CMK (cell line): ENCODE results near the gene ZNF2.
"Not testable (repeated sequence)": the region's sequence is repeated elsewhere in the genome, so short reads cannot be mapped to it uniquely, and the experiment has no call there.

Source experiments
- DNase-seq: peaks from one replicate; pipeline ENCODE4 v3.0.0-alpha.2; 2010; ENCODE audit warnings: low read depth

The ZNF2 gene

DNA sequence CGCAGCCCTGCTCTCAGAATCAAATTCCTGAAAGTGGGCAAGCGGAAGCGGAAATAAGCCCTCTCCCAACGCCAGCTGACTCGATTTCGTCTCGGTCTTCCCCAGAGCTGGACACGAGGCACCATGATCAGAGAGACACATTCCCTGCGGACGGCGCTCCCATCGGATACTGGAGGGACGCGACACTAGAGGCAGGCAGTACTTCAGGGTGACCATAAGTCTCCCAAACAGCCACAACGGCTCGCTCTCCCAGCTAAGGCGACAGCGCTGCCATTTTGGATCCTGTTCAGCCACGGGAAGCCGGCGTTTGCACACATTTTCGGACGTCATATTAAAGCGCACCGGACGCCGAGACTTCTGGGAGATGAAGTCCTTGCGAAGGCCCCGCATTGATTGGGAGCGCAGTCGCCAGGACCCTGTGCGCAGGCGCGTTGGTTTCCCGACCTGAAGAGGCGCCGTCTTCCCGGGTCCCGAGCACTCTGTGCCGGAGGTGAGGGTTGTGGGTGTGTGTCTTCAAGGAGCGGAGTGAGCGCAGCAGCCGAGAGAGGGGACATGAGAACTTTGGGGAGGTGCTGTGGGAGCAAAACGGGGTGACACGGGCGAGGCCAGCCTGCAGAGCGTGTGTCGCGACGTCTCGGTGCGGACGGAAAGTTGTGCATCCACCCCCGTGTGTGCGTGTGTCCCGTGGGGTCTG lies at the start of gene ZNF2:
Gene ZNF2, plus strand, starts transcription at position 439 of the 694 bp plus-strand sequence. CDS start 10,418 bp downstream, outside the sequence.
- peak; percentile 90 for DNase-seq

DNA sequence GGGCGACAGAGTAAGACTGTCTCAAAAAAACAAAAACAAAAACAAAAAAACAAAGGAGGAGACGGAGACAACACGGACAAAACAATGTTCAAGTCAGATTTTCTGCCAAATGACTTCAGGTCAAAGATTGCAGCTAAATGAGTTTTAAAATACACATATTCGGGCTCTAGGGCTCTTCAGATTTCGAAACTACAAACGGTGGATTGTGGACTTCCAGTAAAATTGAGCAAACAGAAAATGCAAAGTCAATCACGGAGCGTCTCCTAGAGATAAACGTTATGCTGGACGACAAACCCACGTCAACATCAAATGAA lies 44.6 kb upstream of the ZNF2 start:
- DNase-seq: no peak

DNA sequence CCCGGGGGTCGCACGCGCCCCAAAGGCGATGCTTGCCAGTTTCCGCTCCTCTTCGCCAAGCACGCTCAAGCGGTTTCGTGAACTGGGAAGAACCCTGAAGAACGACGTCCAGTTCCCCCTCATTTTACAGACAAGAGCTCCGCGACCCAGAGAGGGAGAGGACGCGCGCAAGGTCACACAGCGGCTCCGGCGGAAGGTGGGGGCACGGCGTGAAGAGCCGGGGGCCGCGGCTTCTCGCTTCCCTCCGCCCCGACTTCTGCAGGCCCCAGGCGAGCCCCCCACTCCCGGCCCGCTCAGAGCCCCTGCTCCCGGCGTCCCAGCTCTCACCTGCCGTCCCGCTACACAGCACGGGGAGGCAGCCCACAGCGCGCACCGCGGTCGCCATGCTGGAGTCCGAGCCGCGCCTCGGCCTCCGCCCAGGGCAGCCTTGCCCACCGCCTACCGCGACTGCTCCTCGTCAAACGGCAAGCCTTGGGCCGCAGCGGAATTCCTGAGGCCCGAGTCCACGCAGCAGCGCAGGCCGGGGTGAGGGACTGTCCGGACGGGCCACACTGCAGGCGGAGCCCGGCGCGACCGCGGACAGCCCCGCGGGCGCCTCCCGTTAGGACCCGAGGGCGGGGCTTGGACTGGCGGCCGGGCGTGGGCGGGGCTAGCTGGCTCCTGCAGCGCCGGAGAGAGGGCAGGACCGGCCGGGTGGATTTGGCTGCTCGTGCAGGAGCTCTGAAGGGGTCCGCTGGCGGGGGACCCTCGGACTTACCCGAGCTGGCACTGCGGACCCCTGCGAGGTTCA lies 44.0 kb upstream of the ZNF2 start, which contains the start of gene MRPS5:
Gene MRPS5, minus strand, starts transcription at position 402 of the 790 bp plus-strand sequence. Its CDS starts 17 bp downstream, at position 385.
- DNase-seq: peak; percentile 46

DNA sequence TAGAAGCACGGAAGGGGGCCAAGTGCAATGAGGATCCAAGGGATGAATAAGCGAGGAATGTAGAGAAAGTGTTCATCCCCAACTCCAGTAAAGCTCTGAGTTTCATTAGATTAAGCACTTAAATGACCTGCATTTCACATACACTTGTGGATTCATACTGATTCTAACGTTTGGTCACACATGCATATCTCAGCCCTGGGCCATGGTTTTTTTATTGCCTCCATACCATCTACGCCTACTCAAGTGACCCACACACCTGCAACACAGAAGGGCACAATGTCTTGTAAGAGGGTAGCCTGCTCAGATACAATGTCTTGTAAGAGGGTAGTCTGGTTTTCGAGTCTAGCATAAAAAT lies 43.4 kb upstream of the ZNF2 start:
- no peak for DNase-seq

DNA sequence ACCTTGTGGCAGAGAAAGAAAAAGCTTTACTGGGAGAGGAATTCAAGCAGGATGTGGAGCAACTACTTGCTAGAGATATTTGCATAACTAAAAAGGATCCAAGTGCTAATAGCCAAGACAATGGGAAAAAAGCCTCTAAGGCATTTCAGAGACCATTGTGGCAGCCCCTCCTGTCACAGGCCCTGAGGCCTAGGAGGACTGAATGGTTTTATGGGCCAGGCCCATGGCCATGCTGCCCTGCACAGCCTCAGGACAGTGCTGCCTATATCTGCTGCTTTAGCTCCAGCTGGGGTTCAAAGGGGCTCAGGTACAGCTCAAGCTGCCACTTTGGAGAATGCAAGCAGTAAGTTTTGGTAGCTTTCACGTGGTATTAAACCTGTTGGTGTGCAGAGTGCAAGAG lies 26.9 kb upstream of the ZNF2 start:
- no peak for DNase-seq

DNA sequence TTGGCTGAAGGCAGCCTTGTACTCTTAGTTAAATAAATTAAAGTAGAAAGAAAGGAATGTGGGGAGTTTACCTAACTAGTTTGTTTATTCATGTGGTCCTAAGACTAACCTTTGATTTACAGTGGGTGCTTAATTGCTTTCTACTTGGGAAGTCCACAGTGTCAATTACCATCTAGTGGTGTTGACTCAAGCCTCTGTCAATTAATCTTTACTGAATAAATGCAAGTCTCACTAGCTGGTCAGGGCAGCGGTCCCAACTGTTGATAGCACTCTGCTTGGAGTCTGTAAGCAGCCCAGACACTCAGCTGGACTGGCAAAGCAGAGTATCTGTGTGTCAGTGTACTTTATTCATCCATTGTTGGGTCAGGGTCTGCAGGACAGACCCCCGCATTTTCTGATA lies 21.8 kb upstream of the ZNF2 start:
- DNase-seq: no peak

DNA sequence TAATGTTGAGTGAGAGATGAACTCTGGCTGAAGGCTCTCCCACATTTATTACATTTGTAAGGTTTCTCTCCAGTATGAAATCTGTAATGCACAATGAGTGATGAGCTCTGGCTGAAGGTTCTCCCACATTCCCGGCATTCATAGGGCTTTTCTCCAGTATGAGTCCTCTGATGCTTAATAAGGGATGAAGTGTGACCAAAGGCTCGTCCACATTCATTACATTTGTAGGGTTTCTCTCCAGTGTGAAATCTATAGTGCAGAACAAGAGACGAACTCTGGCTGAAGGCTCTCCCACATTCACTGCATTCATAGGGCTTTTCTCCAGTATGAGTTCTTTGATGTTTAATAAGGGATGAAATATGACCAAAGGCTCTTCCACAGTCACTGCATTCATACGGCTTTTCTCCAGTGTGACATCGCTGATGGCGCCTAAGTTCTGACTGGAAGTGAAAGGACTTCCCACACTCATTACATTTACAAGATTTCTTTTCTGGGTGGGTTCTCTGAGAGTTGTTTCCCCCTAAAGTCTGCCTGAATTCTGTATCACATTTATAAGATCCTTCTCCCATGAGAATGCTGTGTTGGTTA lies 16.1 kb upstream of the ZNF2 start:
- no peak for DNase-seq

DNA sequence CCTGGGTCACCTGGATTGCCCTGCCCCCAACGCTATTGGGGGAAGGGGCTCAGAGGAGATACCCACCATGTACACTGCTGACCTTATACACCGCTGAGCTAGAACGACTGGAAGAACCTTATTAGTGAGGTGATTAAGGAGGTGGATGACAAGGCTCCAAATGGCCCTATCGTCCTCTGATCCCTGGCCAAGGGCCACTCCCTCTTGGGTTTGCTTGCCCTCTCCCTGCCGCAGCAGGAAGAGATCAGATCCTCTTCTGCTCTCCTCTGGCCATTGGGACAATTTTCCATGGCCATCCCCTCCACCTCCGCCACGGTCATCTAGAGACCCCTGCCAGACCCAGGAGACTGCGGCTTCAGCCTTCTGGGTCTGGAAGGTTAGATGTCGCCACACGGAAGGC lies 7.2 kb upstream of the ZNF2 start:
- no peak for DNase-seq

DNA sequence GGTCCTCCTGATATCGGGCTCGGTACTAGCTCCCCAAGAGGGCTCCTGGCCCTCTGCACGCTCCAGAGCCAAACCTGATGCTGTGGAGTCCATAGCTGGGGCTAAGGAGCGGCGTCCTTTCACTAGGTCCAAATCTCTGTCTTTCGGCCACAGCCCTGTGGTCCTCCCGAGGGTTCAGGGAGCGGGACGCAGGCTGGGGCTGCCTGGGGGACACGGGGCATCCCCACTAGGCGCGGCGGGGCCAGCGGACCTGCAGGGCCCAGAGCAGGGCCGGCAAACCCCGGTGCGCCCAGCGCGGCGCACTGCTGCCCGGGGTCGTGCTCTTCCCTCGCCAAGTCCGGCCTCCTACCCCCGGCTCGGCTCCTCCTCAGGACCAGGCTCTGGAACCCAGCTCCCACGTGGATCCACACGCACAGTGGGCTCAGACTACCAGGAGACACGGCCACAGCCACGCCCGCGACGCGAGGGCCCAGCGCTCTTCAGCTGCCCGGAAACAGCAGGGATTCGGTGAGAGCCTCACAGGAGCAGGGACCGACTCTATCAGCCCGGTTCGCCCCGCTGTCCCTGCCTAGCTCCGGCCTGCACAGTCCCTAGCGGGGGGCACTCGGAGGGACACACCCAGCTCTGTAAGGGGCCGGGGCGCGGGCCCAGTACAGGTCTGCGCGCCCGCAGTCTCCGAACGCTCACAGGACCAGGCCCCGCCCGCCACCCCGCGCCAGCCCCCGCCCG lies 6.6 kb upstream of the ZNF2 start:
- DNase-seq: no peak

DNA sequence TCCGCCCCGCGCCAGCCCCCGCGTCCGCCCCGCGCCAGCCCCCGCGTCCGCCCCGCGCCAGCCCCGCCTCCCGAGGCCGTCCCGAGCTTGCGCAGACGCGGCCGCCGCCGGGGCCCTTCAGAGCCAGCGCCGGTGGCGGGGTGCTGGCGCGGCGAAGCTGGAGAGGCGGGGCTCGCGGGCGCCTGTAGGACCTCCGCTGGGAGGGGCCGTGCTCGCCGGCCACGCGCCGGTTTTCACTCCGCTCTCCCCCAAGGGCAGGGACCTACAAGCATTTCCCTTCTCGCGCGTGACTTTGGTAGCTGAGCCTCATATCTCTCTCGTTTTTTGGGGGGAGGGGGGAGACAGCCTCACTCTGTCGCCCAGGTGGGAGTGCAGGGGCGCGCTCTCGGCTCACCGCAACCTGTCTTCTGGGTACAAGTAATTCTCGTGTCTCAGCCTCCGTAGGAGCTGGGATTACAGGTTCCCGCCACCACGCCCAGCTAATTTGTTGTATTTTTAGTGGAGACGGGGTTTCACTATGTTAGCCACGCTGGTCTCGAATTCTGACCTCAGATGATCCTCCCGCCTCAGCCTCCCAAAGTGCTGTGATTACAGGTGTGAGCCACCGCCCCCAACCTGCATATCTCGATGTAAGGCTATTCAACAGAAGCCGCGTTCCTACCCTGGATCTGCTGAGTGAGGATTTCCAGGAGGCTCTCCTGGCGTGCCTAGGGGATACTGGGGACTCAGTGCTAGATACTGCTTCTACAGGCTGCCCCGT lies 5.7 kb upstream of the ZNF2 start, which contains the start of gene ZNF514:
Gene ZNF514, minus strand, starts transcription at position 159 of the 760 bp plus-strand sequence. CDS start 6,595 bp downstream, outside the sequence.
- peak; percentile 33 for DNase-seq

DNA sequence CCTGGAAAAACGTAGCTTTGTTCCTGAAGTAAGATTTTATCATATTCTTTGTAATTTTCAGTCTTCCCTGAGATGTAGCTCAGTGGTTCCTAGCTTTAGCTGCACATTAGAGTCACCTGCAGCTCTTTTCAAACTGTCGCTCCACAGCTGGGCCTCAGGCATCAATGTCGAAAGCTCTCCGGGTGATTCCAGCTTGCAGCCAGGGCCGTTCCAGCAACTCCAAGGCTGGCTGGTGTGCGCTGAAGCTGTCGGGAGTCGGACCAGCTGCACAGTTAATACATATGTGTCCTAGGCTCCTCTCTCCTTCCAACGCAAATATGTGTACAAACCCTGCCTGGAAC lies 609 bp upstream of the ZNF2 start:
- no peak for DNase-seq

DNA sequence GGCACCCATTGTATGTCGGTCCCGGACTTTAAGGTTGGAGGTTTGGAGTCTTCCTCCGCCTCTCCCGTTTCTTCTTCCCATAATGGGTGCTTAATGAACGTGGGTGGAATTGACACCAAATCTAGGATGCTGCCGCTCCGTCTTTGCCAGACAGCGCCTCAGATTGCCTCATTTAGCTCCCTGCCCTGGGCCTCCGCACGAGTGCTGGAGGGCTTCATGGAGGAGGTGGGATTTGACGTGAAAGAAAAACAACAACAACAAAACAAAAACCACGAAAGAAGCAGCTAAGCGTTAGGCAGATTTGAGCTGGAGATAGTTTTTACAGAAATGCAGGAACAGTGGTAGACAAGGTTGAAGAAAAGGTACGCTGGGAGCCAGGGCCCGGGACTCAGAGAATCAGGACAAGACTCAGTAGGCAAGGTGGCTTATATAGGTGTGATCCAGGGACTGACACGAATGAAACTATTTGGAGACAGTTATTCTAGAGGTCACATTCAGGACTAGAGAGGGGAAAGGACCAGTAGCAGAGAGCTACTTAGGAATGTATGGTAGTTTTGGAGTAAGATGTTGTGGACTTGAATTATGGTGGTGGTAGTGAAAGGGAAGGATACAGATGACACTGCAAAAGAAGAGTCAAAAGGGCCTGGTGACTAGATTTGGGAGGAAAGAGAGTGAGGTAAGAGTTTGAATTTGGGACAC lies 605 bp downstream of the ZNF2 start:
- DNase-seq: no peak

DNA sequence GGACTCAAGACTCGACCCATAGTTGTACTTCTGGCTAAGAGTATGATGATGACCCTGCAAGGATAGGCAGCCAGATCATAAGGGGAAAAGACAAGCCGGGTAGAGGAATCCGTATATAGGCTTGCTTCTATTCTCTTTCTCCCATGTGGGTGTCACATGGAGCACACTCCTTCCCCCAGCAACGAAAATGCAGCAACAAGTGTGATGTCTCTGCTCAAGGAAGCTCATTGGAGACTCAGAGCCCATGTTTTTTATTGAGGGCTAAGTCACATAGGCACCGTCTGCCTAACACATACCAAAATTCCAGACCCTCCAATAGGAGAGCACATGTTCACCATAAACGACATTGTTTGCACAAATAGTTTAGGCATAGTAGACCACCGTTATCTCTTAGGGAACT lies 6.3 kb downstream of the ZNF2 start:
- DNase-seq: no peak

DNA sequence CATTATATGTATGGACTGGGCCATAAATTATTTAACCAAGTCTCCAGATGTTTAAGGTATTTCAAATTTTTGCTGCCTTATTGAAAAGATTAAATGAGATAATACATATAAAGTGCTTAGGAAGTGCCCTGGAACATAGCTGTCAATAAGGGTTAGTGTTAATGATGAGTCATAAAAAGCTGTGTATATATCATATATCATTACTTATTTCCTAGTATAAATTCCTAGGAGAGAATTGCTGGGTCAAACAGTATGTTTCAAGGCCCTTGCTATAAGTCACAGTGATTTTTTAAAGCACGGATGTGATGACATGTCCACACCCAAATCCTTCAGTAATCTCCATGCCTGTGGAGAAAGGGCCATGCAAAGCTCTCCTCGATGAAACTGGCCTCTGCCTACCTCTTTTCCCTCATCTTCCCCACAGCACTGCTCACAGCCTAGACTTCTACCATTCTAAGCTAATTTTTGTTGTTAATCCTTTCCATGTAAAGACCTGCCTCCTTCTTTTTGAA lies 8.5 kb downstream of the ZNF2 start:
- no peak for DNase-seq

DNA sequence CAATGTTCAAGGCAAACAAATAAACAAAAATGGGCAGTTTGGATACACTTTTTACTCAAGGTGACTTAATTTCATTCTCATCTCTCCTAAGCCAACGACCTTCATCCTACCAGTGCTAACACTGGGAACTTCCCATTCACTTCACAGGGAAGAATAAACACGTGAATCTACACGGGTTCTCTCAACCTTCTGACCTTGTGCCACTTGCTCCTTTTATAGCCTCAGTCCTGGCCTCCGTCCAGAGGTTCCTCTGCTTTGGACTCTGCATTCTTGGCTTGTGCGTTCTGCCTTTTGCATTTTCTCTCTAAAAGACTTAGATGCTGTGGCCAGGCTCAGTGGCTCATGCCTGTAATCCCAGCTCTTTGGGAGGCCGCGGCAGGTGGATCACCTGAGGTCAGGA lies 13.8 kb downstream of the ZNF2 start:
- DNase-seq: no peak

DNA sequence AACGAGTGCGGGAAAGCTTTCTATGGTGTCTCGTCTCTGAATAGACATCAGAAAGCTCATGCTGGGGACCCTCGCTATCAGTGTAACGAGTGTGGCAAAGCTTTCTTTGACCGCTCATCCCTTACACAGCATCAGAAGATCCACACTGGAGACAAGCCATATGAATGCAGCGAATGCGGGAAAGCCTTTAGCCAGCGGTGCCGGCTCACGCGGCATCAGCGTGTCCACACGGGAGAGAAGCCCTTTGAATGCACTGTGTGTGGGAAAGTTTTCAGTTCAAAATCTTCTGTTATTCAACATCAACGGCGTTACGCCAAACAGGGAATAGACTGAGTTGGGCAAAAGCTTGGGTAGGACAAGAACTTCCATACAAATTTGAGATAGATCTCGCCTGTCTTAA lies 16.2 kb downstream of the ZNF2 start:
- DNase-seq: no peak

DNA sequence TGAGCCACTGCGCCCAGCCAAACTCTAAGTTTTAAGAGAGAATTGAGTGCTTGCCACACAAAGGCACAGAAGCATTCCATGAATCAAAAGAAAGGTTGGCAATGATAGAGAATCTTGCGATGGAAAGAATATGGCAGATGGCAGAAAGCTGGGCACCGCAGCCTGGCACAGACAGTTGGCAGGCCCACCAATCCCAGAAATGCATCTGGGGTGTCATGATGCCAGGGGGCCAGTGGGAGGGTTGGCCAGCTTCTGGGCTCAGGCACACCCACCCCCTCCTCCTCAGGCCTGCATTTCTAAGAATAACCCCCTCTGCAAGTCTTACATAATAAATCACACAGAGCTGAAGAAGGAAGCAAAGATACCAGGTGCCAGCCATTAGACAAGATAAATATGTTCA lies 19.6 kb downstream of the ZNF2 start:
- DNase-seq: no peak

DNA sequence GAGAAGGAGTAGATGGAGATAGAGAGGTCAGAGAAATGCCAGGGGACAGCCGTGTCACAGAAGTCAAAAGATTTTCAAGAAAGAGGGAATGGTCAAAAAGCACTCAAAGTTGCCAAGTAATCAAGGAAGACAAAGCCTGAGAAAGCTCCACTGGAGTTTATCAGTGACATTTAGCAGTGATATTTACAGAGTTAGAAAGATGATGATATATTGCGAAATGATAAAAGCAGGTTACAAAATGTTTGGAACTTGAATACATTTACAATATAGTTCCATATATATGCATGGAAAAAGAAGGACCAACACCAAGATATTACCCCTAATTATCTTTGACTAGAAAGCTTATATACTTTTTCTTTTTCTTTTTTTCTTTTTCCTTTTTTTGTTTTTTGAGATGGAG lies 20.4 kb downstream of the ZNF2 start:
- no peak for DNase-seq

DNA sequence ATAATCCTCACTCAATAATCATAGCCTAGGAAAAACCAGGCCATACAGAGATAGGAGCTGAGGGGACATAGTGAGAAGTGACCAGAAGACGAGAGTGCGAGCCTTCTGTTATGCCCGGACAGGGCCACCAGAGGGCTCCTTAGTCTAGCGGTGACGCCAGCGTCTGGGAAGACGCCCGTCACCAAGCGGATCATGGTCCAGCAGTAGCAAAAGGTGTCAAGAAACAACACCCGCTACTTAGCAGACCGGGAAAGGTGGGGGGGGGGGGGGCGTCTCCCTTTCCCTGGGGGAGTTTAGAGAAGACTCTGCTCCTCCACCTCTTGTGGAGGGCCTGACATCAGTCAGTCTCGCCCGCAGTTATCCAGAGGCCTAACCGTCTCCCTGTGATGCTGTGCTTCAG lies 27.3 kb downstream of the ZNF2 start:
- not testable (repeated sequence) for DNase-seq

DNA sequence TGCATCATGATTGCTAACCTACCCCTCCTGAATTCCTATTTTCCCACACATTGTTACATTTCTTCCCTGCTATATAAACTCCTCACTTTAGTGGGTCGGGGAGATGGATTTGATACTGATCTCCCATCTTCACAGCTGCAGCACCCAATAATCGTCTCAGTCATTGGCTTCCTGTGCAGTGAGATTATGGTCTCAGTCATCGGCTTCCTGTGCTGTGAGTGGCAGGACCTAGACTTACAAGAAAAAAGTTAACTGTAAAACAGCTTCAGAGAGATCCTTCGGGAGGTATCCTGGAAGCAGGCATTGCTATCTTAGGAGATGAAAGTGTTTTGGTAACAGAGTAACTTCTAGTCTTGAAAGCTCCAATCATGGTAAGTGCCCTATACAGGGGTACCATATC lies 38.3 kb downstream of the ZNF2 start:
- DNase-seq: no peak

DNA sequence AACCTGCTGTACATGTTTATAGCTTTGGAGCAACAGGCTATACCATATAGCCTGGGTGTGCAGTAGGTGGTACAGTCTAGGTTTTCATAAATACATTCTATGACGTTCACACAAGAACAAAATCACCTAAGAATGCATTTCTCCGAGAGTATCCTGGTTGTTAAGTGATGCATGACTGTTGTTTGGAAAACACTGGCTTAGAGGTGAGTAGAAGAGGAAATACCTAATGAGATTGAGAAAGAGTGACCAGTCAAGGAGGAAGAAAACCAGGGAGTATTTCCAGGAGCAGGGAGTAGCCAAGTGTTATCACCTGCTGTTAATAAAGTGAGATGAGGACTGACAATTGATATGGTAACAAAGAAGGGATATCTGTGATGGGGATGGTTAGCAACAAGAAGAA lies 38.8 kb downstream of the ZNF2 start:
- no peak for DNase-seq
